ENCODE results near the gene SCN1B. TPM values are rescaled to one million over a fixed set of nuclear protein-coding genes. Genes with fewer than 3 reads are reported as not detected.

The SCN1B gene
- total RNA-seq, 4 donors from 2014 or later = 12.8 to 26.7 (median 13.4) TPM

- H3K4me3 ChIP-seq = no peak overlapping the region
- no peak for DNase-seq (ENCODE audit: low spot score in 2 of 2)
- H3K4me1 ChIP-seq = peaks cover 0 to 27% (median 6%) of the 10 kb centered on the region in 4 donors
- 95 to 96% methylated on average over 17 of the region's 17 CpGs for WGBS, 2 donors
- H3K27me3 ChIP-seq = no peaks in the 10 kb centered on the region
- H3K9me3 ChIP-seq = no peaks in the 10 kb centered on the region
- no peak overlapping the region for H3K27ac ChIP-seq
- peaks cover 0 to 51% (median 7%) of the 10 kb centered on the region in 3 donors for H3K36me3 ChIP-seq
- TF ChIP-seq CTCF (IDR thresholded peaks at IDR 0.05) = no peak
- TF ChIP-seq POLR2A (IDR thresholded peaks at IDR 0.05) = no peak
- no peak for TF ChIP-seq EP300 (IDR thresholded peaks at IDR 0.05)
Observed at GRCh38 chr19:35032356-35032865, 2.1 kb downstream of the SCN1B start.

GRCh38 chr19:35033067-35034004 is 3.1 kb downstream of the SCN1B start:
- Histone ChIP-seq H3K36me3 (peaks cover 0 to 42% (median 7%) of the 10 kb centered on the region in 3 donors), H3K4me1 (peaks cover 0 to 36% (median 8%) of the 10 kb centered on the region in 4 donors), H3K27ac (no peak overlapping the region), H3K4me3 (no peak overlapping the region), H3K27me3 (no peaks in the 10 kb centered on the region), H3K9me3 (no peaks in the 10 kb centered on the region)
- WGBS, 2 donors = 84 to 91% methylated on average over 24 to 30 of the region's 30 CpGs
- TF ChIP-seq CTCF (IDR thresholded peaks at IDR 0.05) (no peak), EP300 (IDR thresholded peaks at IDR 0.05) (no peak)
- DNase-seq (ENCODE audit: low spot score in 2 of 2) = no peak

- no peak for DNase-seq (ENCODE audit: low spot score in 2 of 2)
- Histone ChIP-seq H3K4me1 (peaks cover 0 to 42% (median 10%) of the 10 kb centered on the region in 4 donors), H3K27me3 (no peaks in the 10 kb centered on the region), H3K9me3 (no peaks in the 10 kb centered on the region), H3K27ac (no peak overlapping the region), H3K4me3 (no peak overlapping the region), H3K36me3 (peaks cover 0 to 42% (median 7%) of the 10 kb centered on the region in 3 donors)
- 93% methylated on average over 14 to 17 of the region's 17 CpGs for WGBS, 2 donors
- TF ChIP-seq POLR2A (IDR thresholded peaks at IDR 0.05) = no peak
- TF ChIP-seq EP300 (IDR thresholded peaks at IDR 0.05) = no peak
- no peak for TF ChIP-seq CTCF (IDR thresholded peaks at IDR 0.05)
Observed at GRCh38 chr19:35034005-35034502, 3.8 kb downstream of the SCN1B start.

- H3K27me3 ChIP-seq = no peaks in the 10 kb centered on the region
- DNase-seq (ENCODE audit: low spot score in 2 of 2) = no peak
- WGBS, 2 donors = 88 to 90% methylated on average over 17 of the region's 17 CpGs
Observed at GRCh38 chr19:35034588-35035382, 4.5 kb downstream of the SCN1B start.

More at GRCh38 chr19:35034588-35035382, 4.5 kb downstream of the SCN1B start:
- H3K4me3 ChIP-seq = no peak overlapping the region
- no peaks in the 10 kb centered on the region for H3K9me3 ChIP-seq
- H3K36me3 ChIP-seq = peaks cover 0 to 42% (median 7%) of the 10 kb centered on the region in 3 donors
- no peak overlapping the region for H3K27ac ChIP-seq
- peaks cover 0 to 46% (median 17%) of the 10 kb centered on the region in 4 donors for H3K4me1 ChIP-seq
- TF ChIP-seq EP300 (IDR thresholded peaks at IDR 0.05) = no peak
- TF ChIP-seq CTCF (IDR thresholded peaks at IDR 0.05) = no peak
- TF ChIP-seq POLR2A (IDR thresholded peaks at IDR 0.05) = no peak

Measured in tibial nerve (tissue), 4 donors.